ENCODE measurements around the gene DIRAS3.
"Not testable (repeated sequence)": the region's sequence is repeated elsewhere in the genome, so short reads cannot be mapped to it uniquely, and the experiment has no call there.

DIRAS3 gene

GRCh38 chr1:68024635-68025338 is 25.6 kb downstream of the DIRAS3 start:
- no peak for DNase-seq (ENCODE audit: low read depth in 2 of 2)

DNA sequence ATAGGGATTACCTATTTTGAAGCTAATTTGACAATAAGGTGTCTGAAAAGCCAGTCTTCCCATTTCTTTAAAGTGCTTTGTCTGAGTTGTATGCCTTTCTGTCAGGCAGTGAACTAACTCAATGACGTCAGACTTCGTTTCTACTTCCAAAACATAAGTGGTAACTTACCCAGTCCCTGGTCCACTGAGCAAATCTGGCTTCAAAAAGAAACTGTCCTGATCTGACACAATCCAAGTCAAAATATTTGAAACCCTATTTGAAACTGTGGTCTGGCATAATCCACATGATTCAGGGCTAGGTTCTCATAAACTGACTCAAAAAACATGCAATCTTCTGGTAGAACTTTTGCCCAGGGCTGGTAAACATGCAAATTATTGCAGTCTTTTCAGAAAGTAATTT is 34.0 kb downstream of the DIRAS3 start:
- DNase-seq (ENCODE audit: low read depth in 2 of 2): no peak

DNA sequence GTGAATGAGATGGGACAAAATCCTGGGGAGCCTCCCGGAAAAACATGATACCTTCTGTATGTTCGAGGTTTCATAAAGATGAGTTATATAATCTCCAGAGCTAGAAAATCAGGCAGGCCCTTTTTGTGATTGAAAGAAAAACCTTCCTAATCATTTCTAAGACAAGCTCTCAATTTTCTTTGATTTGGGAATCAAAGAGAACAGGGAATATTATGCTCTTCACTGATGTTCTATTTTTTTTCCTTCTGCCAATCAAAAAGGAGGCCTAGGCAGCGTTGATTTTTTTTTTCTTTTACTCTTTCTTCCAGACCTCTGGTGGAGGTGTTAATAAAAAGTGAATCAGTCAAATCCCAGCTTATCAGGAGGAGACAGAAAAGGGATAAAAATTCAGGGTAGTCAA is 34.5 kb downstream of the DIRAS3 start:
- DNase-seq (ENCODE audit: low read depth in 2 of 2): no peak

GRCh38 chr1:68015369-68015768 is 35.1 kb downstream of the DIRAS3 start:
- DNase-seq (ENCODE audit: low read depth in 2 of 2): no peak

- DNase-seq (ENCODE audit: low read depth in 2 of 2): no peak
These were observed 37.1 kb downstream of the DIRAS3 start for GRCh38 chr1:68013351-68013750.

DNA sequence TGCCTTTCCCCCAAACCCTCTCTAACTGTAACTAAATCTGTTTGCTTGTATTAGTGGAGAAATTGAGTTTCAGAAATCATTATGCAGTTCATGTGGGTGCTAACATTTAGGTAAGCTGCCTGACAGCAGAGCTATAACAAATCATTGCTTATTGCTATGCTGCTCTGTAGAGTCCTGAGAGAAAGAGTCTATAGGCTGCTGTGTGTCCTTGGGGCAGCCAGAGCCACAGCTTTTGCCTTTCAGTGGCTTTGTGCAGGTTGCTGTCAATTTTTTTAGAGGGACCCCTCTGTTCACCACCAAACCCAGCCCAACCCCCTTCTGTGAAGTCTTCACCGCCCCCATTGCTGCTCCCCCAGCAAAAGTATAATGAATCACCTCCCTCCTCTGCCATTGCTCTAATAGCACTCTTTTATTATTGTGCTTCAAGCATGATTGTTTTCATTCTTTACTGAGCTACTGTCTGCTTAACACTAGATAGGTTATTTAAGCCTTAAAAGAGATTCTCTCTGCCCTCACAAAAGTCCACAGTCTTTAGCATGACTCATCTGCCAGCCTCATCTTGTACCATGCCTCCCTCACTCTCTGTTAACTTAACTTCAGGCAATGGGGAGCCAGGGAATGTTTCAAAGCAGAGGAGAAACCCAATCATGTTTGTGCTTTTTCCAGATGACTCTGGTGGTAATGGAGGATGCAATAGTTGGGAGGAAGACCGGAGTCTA is 38.6 kb downstream of the DIRAS3 start:
- DNase-seq (ENCODE audit: low read depth in 2 of 2): no peak

DNA sequence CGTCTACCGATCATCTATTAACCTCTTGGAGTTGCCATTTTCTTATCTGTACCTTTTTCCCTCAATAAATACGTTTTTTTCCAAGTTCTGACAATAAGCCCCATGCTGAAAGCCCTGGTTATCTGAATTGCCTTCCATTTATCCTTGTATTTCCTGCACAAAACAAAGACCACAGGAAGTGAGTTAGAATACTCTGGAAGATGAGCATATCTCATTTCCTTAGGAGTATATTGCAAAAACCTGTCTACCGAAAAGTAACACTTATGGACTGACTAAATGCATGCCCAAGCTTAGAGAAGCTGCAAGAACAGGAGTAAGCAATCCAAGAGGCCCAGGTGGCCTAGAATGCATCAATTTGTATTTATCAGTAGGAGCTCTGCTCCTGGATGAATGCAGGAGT is 39.9 kb downstream of the DIRAS3 start:
- DNase-seq (ENCODE audit: low read depth in 2 of 2): no peak

GRCh38 chr1:68010090-68010489 is 40.3 kb downstream of the DIRAS3 start:
- DNase-seq (ENCODE audit: low read depth in 2 of 2): no peak

DNA sequence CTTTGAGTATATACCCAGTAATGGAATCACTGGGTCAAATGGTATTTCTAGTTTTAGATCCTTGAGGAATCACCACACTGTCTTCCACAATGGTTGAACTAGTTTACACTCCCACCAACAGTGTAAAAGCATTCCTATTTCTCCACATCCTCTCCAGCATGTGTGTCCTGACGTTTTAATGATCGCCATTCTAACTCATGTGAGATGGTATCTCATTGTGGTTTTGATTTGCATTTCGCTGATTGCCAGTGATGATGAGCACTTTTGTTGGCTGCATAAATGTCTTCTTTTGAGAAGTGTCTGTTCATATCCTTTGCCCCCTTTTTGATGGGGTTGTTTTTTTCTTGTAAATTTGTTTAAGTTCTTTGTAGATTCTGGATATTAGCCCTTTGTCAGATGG is 46.8 kb downstream of the DIRAS3 start:
- DNase-seq (ENCODE audit: low read depth in 2 of 2): not testable (repeated sequence)

DNA sequence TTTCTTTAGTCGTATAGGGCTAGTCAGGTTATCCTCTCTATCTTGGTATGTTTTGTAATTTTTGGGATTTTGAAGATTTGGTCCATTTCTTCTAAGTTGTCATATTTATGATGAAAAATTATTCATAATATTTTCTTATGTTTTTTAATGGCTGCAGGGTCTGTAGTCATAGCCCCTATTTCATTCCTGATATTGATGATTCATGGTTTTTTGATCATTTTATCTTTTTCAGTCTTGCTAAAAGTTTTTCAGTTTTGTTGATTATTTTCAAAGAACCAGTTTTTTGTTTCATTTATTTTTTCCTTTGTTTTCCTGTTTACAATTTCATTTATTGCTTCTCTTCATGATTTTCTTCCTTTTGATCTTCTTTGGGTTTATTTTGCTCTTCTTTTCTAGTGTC is 50.2 kb downstream of the DIRAS3 start:
- DNase-seq (ENCODE audit: low read depth in 2 of 2): no peak

- no peak for DNase-seq (ENCODE audit: low read depth in 2 of 2)
These were observed 52.7 kb downstream of the DIRAS3 start for GRCh38 chr1:67997746-67998145.

Data from stimulated activated CD8-positive, alpha-beta memory T cell treated with anti-CD3 and anti-CD28 coated beads, Interleukin-15, amount 100 ng/mL, for 4 hours (primary cell).